WTC11 (cell line): Measurements from ENCODE around the gene TPX2. TPM values are rescaled to one million over a fixed set of nuclear protein-coding genes. Genes with fewer than 3 reads are reported as not detected.
A peak's percentile ranks its signal among the peaks of the same experiment; 100 is the strongest.

Experiments used
- ATAC-seq: fragments of 200-7000 bp; cut with Tn5 transposase; 2 replicates; pipeline ENCODE4 v1.10.0; 2021; ENCODE audit warnings: mild to moderate bottlenecking, moderate library complexity
- CTCF ChIA-PET: fragments of 300-600 bp; sonication (Branson Sonifier 250); formaldehyde crosslinking; loops from one replicate; lab custom pipeline; 2021; ENCODE audit warnings: antibody characterized with exemption; lab: Charles Lee
- POLR2A ChIA-PET: fragments of 350-600 bp; sonication (Branson Sonifier 250); formaldehyde crosslinking; loops from one replicate; lab custom pipeline; 2021; ENCODE audit warnings: antibody characterized with exemption; lab: Charles Lee
- DNase-seq: peaks from one replicate; pipeline ENCODE4 v3.0.0; 2021; ENCODE audit warnings: low spot score
- H3K27ac Mint-ChIP-seq: 2 replicates; pipeline ENCODE4 v1.8.0; 2021; ENCODE audit warnings: mixed read lengths
- H3K27me3 Mint-ChIP-seq: 2 replicates; pipeline ENCODE4 v1.8.0; 2021; ENCODE audit warnings: low read depth, mild to moderate bottlenecking, moderate library complexity, mixed read lengths
- H3K36me3 Mint-ChIP-seq: 2 replicates; pipeline ENCODE4 v1.8.0; 2021; ENCODE audit warnings: mixed read lengths
- H3K4me1 Mint-ChIP-seq: 2 replicates; pipeline ENCODE4 v1.8.0; 2022; ENCODE audit warnings: mixed read lengths
- H3K4me3 Mint-ChIP-seq: 2 replicates; pipeline ENCODE4 v1.8.0; 2021; ENCODE audit warnings: mild to moderate bottlenecking, moderate library complexity, mixed read lengths
- H3K9me3 Mint-ChIP-seq: 2 replicates; pipeline ENCODE4 v1.8.0; 2021; ENCODE audit warnings: mixed read lengths
- CREM ChIP-seq: sonication (generic); formaldehyde crosslinking; IDR thresholded peaks from 2 replicates; pipeline ENCODE4 v1.8.1; 2022; ENCODE audit warnings: mild to moderate bottlenecking, missing genetic modification reagents, moderate library complexity
- E2F1 ChIP-seq: sonication (generic); formaldehyde crosslinking; IDR thresholded peaks from 2 replicates; pipeline ENCODE4 v1.8.0; 2022; ENCODE audit warnings: mild to moderate bottlenecking, missing genetic modification reagents
- E2F5 ChIP-seq: sonication (generic); formaldehyde crosslinking; IDR thresholded peaks from 2 replicates; pipeline ENCODE4 v1.8.1; 2022; ENCODE audit warnings: mild to moderate bottlenecking, moderate library complexity, missing genetic modification reagents
- ELF4 ChIP-seq: sonication (generic); formaldehyde crosslinking; IDR thresholded peaks from 2 replicates; pipeline ENCODE4 v1.8.1; 2022; ENCODE audit warnings: low read depth, mild to moderate bottlenecking, moderate library complexity, missing genetic modification reagents
- ERG ChIP-seq: fragments of 250-450 bp; sonication (Bioruptor Pico); IDR thresholded peaks from 2 replicates; pipeline ENCODE4 v1.8.0; 2021; ENCODE audit warnings: mild to moderate bottlenecking
- ESRRA ChIP-seq: sonication (generic); formaldehyde crosslinking; IDR thresholded peaks from 2 replicates; pipeline ENCODE4 v1.8.1; 2022; ENCODE audit warnings: mild to moderate bottlenecking, missing genetic modification reagents, borderline replicate concordance
- GTF2I ChIP-seq: fragments of 250-450 bp; sonication (Bioruptor Pico); conservative IDR thresholded peaks from 2 replicates; pipeline ENCODE4 v1.4.0; 2021; ENCODE audit warnings: mild to moderate bottlenecking
- HMGA2 ChIP-seq: fragments of 250-450 bp; sonication (Bioruptor Pico); IDR thresholded peaks from 2 replicates; pipeline ENCODE4 v1.4.0; 2021; ENCODE audit warnings: mild to moderate bottlenecking, moderate library complexity
- MXD4 ChIP-seq: fragments of 250-450 bp; sonication (Bioruptor Pico); IDR thresholded peaks from 2 replicates; pipeline ENCODE4 v1.8.0; 2021; ENCODE audit warnings: mild to moderate bottlenecking, moderate library complexity, borderline replicate concordance
- MYBL2 ChIP-seq: sonication (generic); formaldehyde crosslinking; IDR thresholded peaks from 2 replicates; pipeline ENCODE4 v1.8.1; 2023; ENCODE audit warnings: mild to moderate bottlenecking, moderate library complexity, missing genetic modification reagents
- NR2C2 ChIP-seq: sonication (generic); formaldehyde crosslinking; IDR thresholded peaks from 2 replicates; pipeline ENCODE4 v1.8.0; 2022; ENCODE audit warnings: mild to moderate bottlenecking, missing genetic modification reagents
- OVOL2 ChIP-seq: fragments of 250-450 bp; sonication (Bioruptor Pico); IDR thresholded peaks from 2 replicates; pipeline ENCODE4 v1.9.0; 2021; ENCODE audit warnings: mild to moderate bottlenecking, borderline replicate concordance
- PRRX2 ChIP-seq: fragments of 250-450 bp; sonication (Bioruptor Pico); IDR thresholded peaks from 2 replicates; pipeline ENCODE4 v1.8.0; 2021; ENCODE audit warnings: mild to moderate bottlenecking
- RORB ChIP-seq: fragments of 250-450 bp; sonication (Bioruptor Pico); IDR thresholded peaks from 2 replicates; pipeline ENCODE4 v1.9.0; 2021; ENCODE audit warnings: mild to moderate bottlenecking
- SOX15 ChIP-seq: fragments of 250-450 bp; sonication (Bioruptor Pico); IDR thresholded peaks from 2 replicates; pipeline ENCODE4 v1.9.0; 2021; ENCODE audit warnings: mild to moderate bottlenecking
- SP1 ChIP-seq: sonication (generic); formaldehyde crosslinking; conservative IDR thresholded peaks from 2 replicates; pipeline ENCODE4 v1.8.1; 2022; ENCODE audit warnings: missing genetic modification reagents
- TEAD1 ChIP-seq: sonication (generic); formaldehyde crosslinking; IDR thresholded peaks from 2 replicates; pipeline ENCODE4 v1.8.0; 2022; ENCODE audit warnings: mild to moderate bottlenecking, missing genetic modification reagents
- TP53 ChIP-seq: sonication (generic); formaldehyde crosslinking; IDR thresholded peaks from 2 replicates; pipeline ENCODE4 v1.8.1; 2023; ENCODE audit warnings: mild to moderate bottlenecking, missing genetic modification reagents
- ZBTB21 ChIP-seq: sonication (generic); formaldehyde crosslinking; IDR thresholded peaks from 2 replicates; pipeline ENCODE4 v1.8.1; 2023; ENCODE audit warnings: mild to moderate bottlenecking, missing genetic modification reagents, borderline replicate concordance
- ZNF396 ChIP-seq: fragments of 250-450 bp; sonication (Bioruptor Pico); IDR thresholded peaks from 2 replicates; pipeline ENCODE4 v1.8.0; 2021; ENCODE audit warnings: mild to moderate bottlenecking, moderate library complexity, borderline replicate concordance
- ZNF423 ChIP-seq: fragments of 250-450 bp; sonication (Bioruptor Pico); IDR thresholded peaks from 2 replicates; pipeline ENCODE4 v2.1.2; 2022; ENCODE audit warnings: mild to moderate bottlenecking, moderate library complexity
- total RNA-seq: library from RNA; stranded (reverse); gene quantifications from 3 replicates; pipeline ENCODE4 v1.2.3, GENCODE V29; 2021
- TF ChIP-seq, protein P1 (sequence below): fragments of 250-450 bp; sonication (Bioruptor Pico); IDR thresholded peaks from 2 replicates; pipeline ENCODE4 v1.9.0; 2021; ENCODE audit warnings: moderate library complexity, mild to moderate bottlenecking, inconsistent platforms, borderline replicate concordance
- TF ChIP-seq, protein P2 (sequence below): sonication (generic); formaldehyde crosslinking; IDR thresholded peaks from 2 replicates; pipeline ENCODE4 v1.8.1; 2022; ENCODE audit warnings: missing genetic modification reagents, borderline replicate concordance
- TF ChIP-seq, protein P3 (sequence below): sonication (generic); formaldehyde crosslinking; conservative IDR thresholded peaks from 2 replicates; pipeline ENCODE4 v1.8.1; 2022; ENCODE audit warnings: mild to moderate bottlenecking, missing genetic modification reagents
- TF ChIP-seq, protein P4 (sequence below): sonication (generic); formaldehyde crosslinking; IDR thresholded peaks from 2 replicates; pipeline ENCODE4 v1.8.1; 2022; ENCODE audit warnings: mild to moderate bottlenecking, missing genetic modification reagents, moderate library complexity, borderline replicate concordance
- TF ChIP-seq, protein P5 (sequence below): sonication (generic); formaldehyde crosslinking; IDR thresholded peaks from 2 replicates; pipeline ENCODE4 v1.8.1; 2022; ENCODE audit warnings: low read depth, mild to moderate bottlenecking, moderate library complexity, missing genetic modification reagents, borderline replicate concordance

The TPX2 gene
- total RNA-seq, 1 experiment from 2014 or later, result 123 TPM

GRCh38 chr20:31693987-31694661 lies 45.0 kb upstream of the TPX2 start:
- CTCF ChIA-PET, result interaction anchor here (0.6 to 6.4 kb wide), 11 partner anchors 8 to 132 kb away, joined by 3 to 61 read pairs (median 6); partner anchors contain the start of gene BCL2L1
- H3K36me3 Mint-ChIP-seq, result peaks cover 11% of the 10 kb centered on the region; the same call in 1 of the 2 replicates
- TF ChIP-seq, protein P1, sequence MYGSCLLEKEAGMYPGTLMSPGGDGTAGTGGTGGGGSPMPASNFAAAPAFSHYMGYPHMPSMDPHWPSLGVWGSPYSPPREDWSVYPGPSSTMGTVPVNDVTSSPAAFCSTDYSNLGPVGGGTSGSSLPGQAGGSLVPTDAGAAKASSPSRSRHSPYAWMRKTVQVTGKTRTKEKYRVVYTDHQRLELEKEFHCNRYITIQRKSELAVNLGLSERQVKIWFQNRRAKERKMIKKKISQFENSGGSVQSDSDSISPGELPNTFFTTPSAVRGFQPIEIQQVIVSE (CRISPR knock-in tag), result no peak
- TF ChIP-seq ZBTB21 (no peak), E2F1 (no peak), ESRRA (CRISPR knock-in tag) (no peak), CREM (CRISPR knock-in tag) (no peak), SP1 (0 out of 2 replicates have a peak, but pooled peaks have one; percentile 22), MYBL2 (CRISPR knock-in tag) (no peak), ZNF423 (CRISPR knock-in tag) (peak; percentile 95), GTF2I (CRISPR knock-in tag) (no peak), TP53 (CRISPR knock-in tag) (no peak), SOX15 (CRISPR knock-in tag) (no peak), TEAD1 (CRISPR knock-in tag) (no peak)
- TF ChIP-seq, protein P2, sequence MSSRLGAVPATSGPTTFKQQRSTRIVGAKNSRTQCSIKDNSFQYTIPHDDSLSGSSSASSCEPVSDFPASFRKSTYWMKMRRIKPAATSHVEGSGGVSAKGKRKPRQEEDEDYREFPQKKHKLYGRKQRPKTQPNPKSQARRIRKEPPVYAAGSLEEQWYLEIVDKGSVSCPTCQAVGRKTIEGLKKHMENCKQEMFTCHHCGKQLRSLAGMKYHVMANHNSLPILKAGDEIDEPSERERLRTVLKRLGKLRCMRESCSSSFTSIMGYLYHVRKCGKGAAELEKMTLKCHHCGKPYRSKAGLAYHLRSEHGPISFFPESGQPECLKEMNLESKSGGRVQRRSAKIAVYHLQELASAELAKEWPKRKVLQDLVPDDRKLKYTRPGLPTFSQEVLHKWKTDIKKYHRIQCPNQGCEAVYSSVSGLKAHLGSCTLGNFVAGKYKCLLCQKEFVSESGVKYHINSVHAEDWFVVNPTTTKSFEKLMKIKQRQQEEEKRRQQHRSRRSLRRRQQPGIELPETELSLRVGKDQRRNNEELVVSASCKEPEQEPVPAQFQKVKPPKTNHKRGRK, result no peak
- TF ChIP-seq, protein P3, sequence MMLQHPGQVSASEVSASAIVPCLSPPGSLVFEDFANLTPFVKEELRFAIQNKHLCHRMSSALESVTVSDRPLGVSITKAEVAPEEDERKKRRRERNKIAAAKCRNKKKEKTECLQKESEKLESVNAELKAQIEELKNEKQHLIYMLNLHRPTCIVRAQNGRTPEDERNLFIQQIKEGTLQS (CRISPR knock-in tag), result no peak
- peak overlapping the region; percentile 50 for H3K27ac Mint-ChIP-seq
- peaks cover 52% of the 10 kb centered on the region for H3K4me1 Mint-ChIP-seq
- POLR2A ChIA-PET, result interaction anchor here (0.7 to 0.9 kb wide), 3 partner anchors 10 to 31 kb away, joined by 3 to 6 read pairs (median 4); no protein-coding TSS in a partner anchor
- no peak overlapping the region for H3K4me3 Mint-ChIP-seq
- H3K27me3 Mint-ChIP-seq, result no peaks in the 10 kb centered on the region
- H3K9me3 Mint-ChIP-seq, result no peaks in the 10 kb centered on the region
- peak; percentile 29 for DNase-seq
- ATAC-seq, result peak; percentile 52

- ATAC-seq, result no peak
- Mint-ChIP-seq H3K27me3 (no peaks in the 10 kb centered on the region), H3K4me3 (no peak overlapping the region), H3K27ac (peak overlapping the region; percentile 50), H3K9me3 (no peaks in the 10 kb centered on the region), H3K4me1 (peaks cover 61% of the 10 kb centered on the region), H3K36me3 (peaks cover 11% of the 10 kb centered on the region; the same call in 1 of the 2 replicates)
- no peak for DNase-seq
- ChIA-PET CTCF (interaction anchor here (0.7 to 6.4 kb wide), 7 partner anchors 9 to 82 kb away, joined by 3 to 61 read pairs (median 6); partner anchors contain the start of gene BCL2L1), POLR2A (interaction anchor here (0.9 kb wide), 1 partner anchor 29 kb away, joined by 3 read pairs; no protein-coding TSS in a partner anchor)
- no peak for TF ChIP-seq MXD4 (CRISPR knock-in tag)
- no peak for TF ChIP-seq E2F5
- no peak for TF ChIP-seq ZNF396
- no peak for TF ChIP-seq PRRX2 (CRISPR knock-in tag)
- no peak for TF ChIP-seq ESRRA (CRISPR knock-in tag)
- no peak for TF ChIP-seq OVOL2 (CRISPR knock-in tag)
- TF ChIP-seq, protein P4, sequence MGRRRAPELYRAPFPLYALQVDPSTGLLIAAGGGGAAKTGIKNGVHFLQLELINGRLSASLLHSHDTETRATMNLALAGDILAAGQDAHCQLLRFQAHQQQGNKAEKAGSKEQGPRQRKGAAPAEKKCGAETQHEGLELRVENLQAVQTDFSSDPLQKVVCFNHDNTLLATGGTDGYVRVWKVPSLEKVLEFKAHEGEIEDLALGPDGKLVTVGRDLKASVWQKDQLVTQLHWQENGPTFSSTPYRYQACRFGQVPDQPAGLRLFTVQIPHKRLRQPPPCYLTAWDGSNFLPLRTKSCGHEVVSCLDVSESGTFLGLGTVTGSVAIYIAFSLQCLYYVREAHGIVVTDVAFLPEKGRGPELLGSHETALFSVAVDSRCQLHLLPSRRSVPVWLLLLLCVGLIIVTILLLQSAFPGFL (CRISPR knock-in tag), result no peak
- TF ChIP-seq RORB, result no peak
- TF ChIP-seq, protein P5, sequence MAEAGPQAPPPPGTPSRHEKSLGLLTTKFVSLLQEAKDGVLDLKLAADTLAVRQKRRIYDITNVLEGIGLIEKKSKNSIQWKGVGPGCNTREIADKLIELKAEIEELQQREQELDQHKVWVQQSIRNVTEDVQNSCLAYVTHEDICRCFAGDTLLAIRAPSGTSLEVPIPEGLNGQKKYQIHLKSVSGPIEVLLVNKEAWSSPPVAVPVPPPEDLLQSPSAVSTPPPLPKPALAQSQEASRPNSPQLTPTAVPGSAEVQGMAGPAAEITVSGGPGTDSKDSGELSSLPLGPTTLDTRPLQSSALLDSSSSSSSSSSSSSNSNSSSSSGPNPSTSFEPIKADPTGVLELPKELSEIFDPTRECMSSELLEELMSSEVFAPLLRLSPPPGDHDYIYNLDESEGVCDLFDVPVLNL (CRISPR knock-in tag), result no peak
- TF ChIP-seq ELF4 (CRISPR knock-in tag), result no peak
- TF ChIP-seq NR2C2, result no peak
- no peak for TF ChIP-seq HMGA2 (CRISPR knock-in tag)
- TF ChIP-seq ERG (CRISPR knock-in tag), result no peak
- no peak for TF ChIP-seq MYBL2 (CRISPR knock-in tag)
These were observed 44.1 kb upstream of the TPX2 start for GRCh38 chr20:31694842-31695593.
